ENCODE measurements around the gene SLC8A3. TPM values are rescaled to one million over a fixed set of nuclear protein-coding genes. Genes with fewer than 3 reads are reported as not detected.

SLC8A3 gene
- polyA plus RNA-seq, 1 of the 3 experiments (the other 2 are of a cell fraction): 0.26 TPM

DNA sequence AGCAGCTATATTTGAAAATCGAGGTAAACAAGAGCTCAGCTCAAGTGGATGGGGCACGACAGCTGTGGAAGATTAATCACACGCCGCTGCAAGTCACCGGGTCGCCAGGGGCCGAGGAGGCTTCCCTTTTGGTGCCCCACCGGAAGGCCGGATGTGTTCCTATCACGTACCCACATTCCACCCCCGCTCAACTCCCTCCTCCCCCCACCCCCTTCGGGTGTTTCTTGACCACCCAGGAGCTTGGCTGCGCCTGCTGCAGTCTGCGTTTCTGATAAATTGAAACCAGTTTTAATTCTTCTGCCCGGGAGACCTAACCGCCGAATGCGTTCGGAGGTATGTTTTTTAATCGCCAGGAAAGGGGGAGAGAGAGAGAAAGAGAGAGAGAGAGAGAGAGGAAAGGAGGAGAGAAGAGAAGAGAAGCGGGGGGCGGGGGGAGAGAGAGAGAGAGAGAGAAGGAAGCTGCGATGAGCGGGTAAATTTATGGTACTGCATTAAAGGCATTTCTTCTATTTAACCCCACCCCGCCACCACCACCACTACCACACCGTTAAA is 1.8 kb downstream of the SLC8A3 start:
- Histone ChIP-seq H3K79me2 (ENCODE audit: insufficient read depth) (no peaks in the 10 kb centered on the region), H3K9me2 (no peaks in the 10 kb centered on the region), H2AFZ (ENCODE audit: low read depth) (peak overlapping the region; percentile 51; the same call in 1 of the 2 replicates), H4K20me1 (ENCODE audit: insufficient read depth) (no peaks in the 10 kb centered on the region), H3K9me3 (no peaks in the 10 kb centered on the region), H3F3A (replicated peaks; ENCODE audit: insufficient read depth) (no peaks in the 10 kb centered on the region), H3K27me3 (ENCODE audit: insufficient read depth) (peaks cover 20% of the 10 kb centered on the region), H3K4me1 (ENCODE audit: control insufficient read depth in 1 of 2, insufficient read depth in 2 of 2, low read depth in 1 of 2, low read length in 1 of 2) (peaks cover 0 to 48% of the 10 kb centered on the region in 2 experiments; a peak in 2 of 4 replicates), H3K4me3 (ENCODE audit: low read depth in 2 of 2, low read length in 1 of 2) (peak overlapping the region; percentile 57 to 63), H3K9ac (no peak overlapping the region), H3K4me2 (peak overlapping the region; percentile 87), H3K27ac (ENCODE audit: low read depth in 2 of 2, low read length in 1 of 2) (peak overlapping the region in 1 of 2 experiments; percentile 88; a peak in 2 of 4 replicates), H3K36me3 (replicated peaks in 1 of 2; ENCODE audit: control insufficient read depth in 1 of 2, insufficient read depth in 2 of 2, low read length in 1 of 2) (no peaks in the 10 kb centered on the region)
- no peak for TF ChIP-seq GABPA (IDR thresholded peaks at IDR 0.05; ENCODE audit: low read depth)
- TF ChIP-seq JUND (IDR thresholded peaks at IDR 0.05): no peak
- TF ChIP-seq MXI1 (IDR thresholded peaks at IDR 0.05; ENCODE audit: low read depth, low read length): peak; percentile 74; the same call in 1 of the 2 replicates
- TF ChIP-seq NFIC (IDR thresholded peaks at IDR 0.05; ENCODE audit: borderline replicate concordance): no peak
- no peak for TF ChIP-seq EZH2phosphoT487 (IDR thresholded peaks at IDR 0.05; ENCODE audit: borderline replicate concordance, low read depth)
- TF ChIP-seq MEF2A (IDR thresholded peaks at IDR 0.05; ENCODE audit: borderline replicate concordance, low read depth): no peak
- TF ChIP-seq, protein P1, sequence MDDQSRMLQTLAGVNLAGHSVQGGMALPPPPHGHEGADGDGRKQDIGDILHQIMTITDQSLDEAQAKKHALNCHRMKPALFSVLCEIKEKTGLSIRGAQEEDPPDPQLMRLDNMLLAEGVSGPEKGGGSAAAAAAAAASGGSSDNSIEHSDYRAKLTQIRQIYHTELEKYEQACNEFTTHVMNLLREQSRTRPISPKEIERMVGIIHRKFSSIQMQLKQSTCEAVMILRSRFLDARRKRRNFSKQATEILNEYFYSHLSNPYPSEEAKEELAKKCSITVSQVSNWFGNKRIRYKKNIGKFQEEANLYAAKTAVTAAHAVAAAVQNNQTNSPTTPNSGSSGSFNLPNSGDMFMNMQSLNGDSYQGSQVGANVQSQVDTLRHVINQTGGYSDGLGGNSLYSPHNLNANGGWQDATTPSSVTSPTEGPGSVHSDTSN (IDR thresholded peaks at IDR 0.05): 0 out of 2 replicates have a peak, but pooled peaks have one; percentile 4
- peak; percentile 31 for TF ChIP-seq CHD2 (IDR thresholded peaks at IDR 0.05; ENCODE audit: low read length, partially characterized antibody)
- peak in 1 of 2 experiments; percentile 33; a peak in 1 of 4 replicates for TF ChIP-seq EP300 (IDR thresholded peaks at IDR 0.05; ENCODE audit: borderline replicate concordance in 1 of 2, low read depth in 1 of 2, low read length in 1 of 2)
- TF ChIP-seq FOXJ3 (CRISPR knock-in tag; IDR thresholded peaks at IDR 0.05): 0 out of 2 replicates have a peak, but pooled peaks have one; percentile 50
- TF ChIP-seq RFX5 (IDR thresholded peaks at IDR 0.05; ENCODE audit: low read length): 0 out of 2 replicates have a peak, but pooled peaks have one; percentile 20
- no peak for TF ChIP-seq FOSL2 (IDR thresholded peaks at IDR 0.05; ENCODE audit: borderline replicate concordance, low read depth)
- TF ChIP-seq YY1 (IDR thresholded peaks at IDR 0.05; ENCODE audit: low read depth): no peak
- DNase-seq: peak; percentile 83
- ChIA-PET POLR2A (interaction anchor here (0.7 to 1.9 kb wide), 8 partner anchors 24 to 99 kb away, joined by 3 to 13 read pairs (median 6); no protein-coding TSS in a partner anchor), CTCF (interaction anchor here (0.8 to 1.7 kb wide), 8 partner anchors 9 to 130 kb away, joined by 3 to 7 read pairs (median 3); no protein-coding TSS in a partner anchor)
- WGBS (ENCODE audit: low lambda C conversion rate): 21% methylated on average over 26 of the region's 26 CpGs

DNA sequence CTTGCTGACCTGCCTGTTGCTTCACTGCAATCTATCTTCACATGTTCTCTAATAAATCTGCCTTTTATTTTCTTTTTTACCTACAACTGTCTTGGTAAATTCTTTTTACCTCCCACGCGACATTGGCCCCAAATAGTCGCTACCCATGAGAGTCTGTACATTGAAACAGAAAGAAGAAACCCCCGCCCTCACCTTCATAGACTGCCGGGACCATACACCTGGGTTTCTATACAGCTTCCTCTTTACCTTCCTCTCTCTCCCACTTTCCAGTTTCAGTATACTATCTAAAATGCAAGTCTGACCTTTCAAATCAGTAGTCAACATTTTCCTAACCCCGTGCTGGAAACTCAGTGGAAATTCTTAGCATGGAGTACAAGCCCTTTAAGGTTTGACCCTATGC is 4.8 kb downstream of the SLC8A3 start:
- H3K27ac ChIP-seq (ENCODE audit: low read depth in 2 of 2, low read length in 1 of 2): peak overlapping the region in 1 of 2 experiments; percentile 97; a peak in 2 of 4 replicates
- no peaks in the 10 kb centered on the region for H3K79me2 ChIP-seq (ENCODE audit: insufficient read depth)
- no peak overlapping the region for H3K4me2 ChIP-seq
- H3K9me3 ChIP-seq: no peaks in the 10 kb centered on the region
- H3K9ac ChIP-seq: no peak overlapping the region
- no peak overlapping the region for H2AFZ ChIP-seq (ENCODE audit: low read depth)
- ChIA-PET CTCF (interaction anchor here (0.9 to 3.4 kb wide), 9 partner anchors 15 to 896 kb away, joined by 3 to 19 read pairs (median 5); no protein-coding TSS in a partner anchor), POLR2A (interaction anchor here (1.5 to 1.7 kb wide), 3 partner anchors 21 to 89 kb away, joined by 3 to 4 read pairs (median 4); no protein-coding TSS in a partner anchor)
- H4K20me1 ChIP-seq (ENCODE audit: insufficient read depth): no peaks in the 10 kb centered on the region
- peaks cover 0 to 53% of the 10 kb centered on the region in 2 experiments; a peak in 2 of 4 replicates for H3K4me1 ChIP-seq (ENCODE audit: control insufficient read depth in 1 of 2, insufficient read depth in 2 of 2, low read depth in 1 of 2, low read length in 1 of 2)
- DNase-seq: no peak
- H3F3A ChIP-seq (replicated peaks; ENCODE audit: insufficient read depth): no peaks in the 10 kb centered on the region
- peaks cover 4% of the 10 kb centered on the region; the same call in 1 of the 2 replicates for H3K27me3 ChIP-seq (ENCODE audit: insufficient read depth)
- H3K4me3 ChIP-seq (ENCODE audit: low read depth in 2 of 2, low read length in 1 of 2): no peak overlapping the region; a peak in 1 of 4 replicates
- H3K9me2 ChIP-seq: no peaks in the 10 kb centered on the region
- WGBS (ENCODE audit: low lambda C conversion rate): 55% methylated on average over 6 of the region's 6 CpGs
- peaks cover 0 to 2% of the 10 kb centered on the region in 2 experiments for H3K36me3 ChIP-seq (replicated peaks in 1 of 2; ENCODE audit: control insufficient read depth in 1 of 2, insufficient read depth in 2 of 2, low read length in 1 of 2)
- TF ChIP-seq SMC3 (IDR thresholded peaks at IDR 0.05; ENCODE audit: low read depth, low read length) (no peak), RFX5 (IDR thresholded peaks at IDR 0.05; ENCODE audit: low read length) (no peak), TEAD4 (IDR thresholded peaks at IDR 0.05; ENCODE audit: borderline replicate concordance, insufficient read depth) (no peak), SIN3A (IDR thresholded peaks at IDR 0.05; ENCODE audit: borderline replicate concordance, low read depth, low read length) (no peak), EZH2phosphoT487 (IDR thresholded peaks at IDR 0.05; ENCODE audit: borderline replicate concordance, low read depth) (no peak), FOXM1 (IDR thresholded peaks at IDR 0.05; ENCODE audit: low read depth) (no peak), POLR2AphosphoS5 (IDR thresholded peaks at IDR 0.05; ENCODE audit: low read depth, low read length) (no peak), GABPA (IDR thresholded peaks at IDR 0.05; ENCODE audit: low read depth) (no peak), RCOR1 (IDR thresholded peaks at IDR 0.05; ENCODE audit: low read length) (no peak), RXRA (IDR thresholded peaks at IDR 0.05; ENCODE audit: borderline replicate concordance, low read depth) (no peak), TAF1 (IDR thresholded peaks at IDR 0.05; ENCODE audit: borderline replicate concordance, low read depth, low read length) (no peak), FOSL2 (IDR thresholded peaks at IDR 0.05; ENCODE audit: borderline replicate concordance, low read depth) (no peak)
- TF ChIP-seq, protein P2, sequence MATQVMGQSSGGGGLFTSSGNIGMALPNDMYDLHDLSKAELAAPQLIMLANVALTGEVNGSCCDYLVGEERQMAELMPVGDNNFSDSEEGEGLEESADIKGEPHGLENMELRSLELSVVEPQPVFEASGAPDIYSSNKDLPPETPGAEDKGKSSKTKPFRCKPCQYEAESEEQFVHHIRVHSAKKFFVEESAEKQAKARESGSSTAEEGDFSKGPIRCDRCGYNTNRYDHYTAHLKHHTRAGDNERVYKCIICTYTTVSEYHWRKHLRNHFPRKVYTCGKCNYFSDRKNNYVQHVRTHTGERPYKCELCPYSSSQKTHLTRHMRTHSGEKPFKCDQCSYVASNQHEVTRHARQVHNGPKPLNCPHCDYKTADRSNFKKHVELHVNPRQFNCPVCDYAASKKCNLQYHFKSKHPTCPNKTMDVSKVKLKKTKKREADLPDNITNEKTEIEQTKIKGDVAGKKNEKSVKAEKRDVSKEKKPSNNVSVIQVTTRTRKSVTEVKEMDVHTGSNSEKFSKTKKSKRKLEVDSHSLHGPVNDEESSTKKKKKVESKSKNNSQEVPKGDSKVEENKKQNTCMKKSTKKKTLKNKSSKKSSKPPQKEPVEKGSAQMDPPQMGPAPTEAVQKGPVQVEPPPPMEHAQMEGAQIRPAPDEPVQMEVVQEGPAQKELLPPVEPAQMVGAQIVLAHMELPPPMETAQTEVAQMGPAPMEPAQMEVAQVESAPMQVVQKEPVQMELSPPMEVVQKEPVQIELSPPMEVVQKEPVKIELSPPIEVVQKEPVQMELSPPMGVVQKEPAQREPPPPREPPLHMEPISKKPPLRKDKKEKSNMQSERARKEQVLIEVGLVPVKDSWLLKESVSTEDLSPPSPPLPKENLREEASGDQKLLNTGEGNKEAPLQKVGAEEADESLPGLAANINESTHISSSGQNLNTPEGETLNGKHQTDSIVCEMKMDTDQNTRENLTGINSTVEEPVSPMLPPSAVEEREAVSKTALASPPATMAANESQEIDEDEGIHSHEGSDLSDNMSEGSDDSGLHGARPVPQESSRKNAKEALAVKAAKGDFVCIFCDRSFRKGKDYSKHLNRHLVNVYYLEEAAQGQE (IDR thresholded peaks at IDR 0.05; ENCODE audit: low read depth, low read length): no peak

Measured in SK-N-SH (cell line).